NCI-H510A treated with DMSO at 0.1 percent for 48 hours (cell line): Measurements from ENCODE around the gene SELPLG.
"Not testable (repeated sequence)": the region's sequence is repeated elsewhere in the genome, so short reads cannot be mapped to it uniquely, and the experiment has no call there.

Experiments used
- DNase-seq: peaks from one replicate; lab custom pipeline; 2025; lab: John Stamatoyannopoulos, UW

Gene SELPLG

DNA sequence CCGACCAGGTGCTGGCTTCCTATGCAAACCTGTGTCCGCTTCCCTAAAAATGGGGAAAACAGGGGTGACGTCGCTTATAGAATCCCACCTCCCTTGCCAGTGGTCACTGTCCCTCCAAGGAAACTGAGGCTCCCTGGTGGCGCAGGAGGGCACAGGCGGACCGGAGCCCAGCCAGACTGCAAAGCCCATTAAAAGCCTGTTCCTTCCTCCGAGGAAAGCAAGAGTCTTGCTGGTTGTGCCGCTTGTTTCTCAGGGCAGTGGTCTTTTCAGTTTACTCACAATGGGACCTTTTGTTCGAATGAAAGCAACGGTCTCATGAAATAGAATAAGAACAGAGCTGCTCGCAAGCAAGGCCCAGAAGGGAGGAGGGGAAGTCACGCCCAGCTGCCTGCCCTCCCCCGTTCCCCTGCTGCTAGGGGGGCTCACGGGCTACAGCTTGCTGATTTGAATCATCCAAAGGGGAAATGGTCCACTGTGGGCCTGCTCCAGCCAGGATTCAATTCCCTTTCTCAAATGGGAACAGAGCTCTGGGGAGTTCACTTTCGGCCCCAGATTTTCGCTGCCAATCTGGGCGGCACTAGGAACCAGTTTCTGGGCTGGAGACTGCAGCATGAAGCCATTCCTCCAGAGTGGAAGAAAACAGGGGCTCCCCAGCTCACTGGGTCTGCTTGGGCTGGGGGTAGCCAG is 4.6 kb upstream of the SELPLG start:
- no peak for DNase-seq

DNA sequence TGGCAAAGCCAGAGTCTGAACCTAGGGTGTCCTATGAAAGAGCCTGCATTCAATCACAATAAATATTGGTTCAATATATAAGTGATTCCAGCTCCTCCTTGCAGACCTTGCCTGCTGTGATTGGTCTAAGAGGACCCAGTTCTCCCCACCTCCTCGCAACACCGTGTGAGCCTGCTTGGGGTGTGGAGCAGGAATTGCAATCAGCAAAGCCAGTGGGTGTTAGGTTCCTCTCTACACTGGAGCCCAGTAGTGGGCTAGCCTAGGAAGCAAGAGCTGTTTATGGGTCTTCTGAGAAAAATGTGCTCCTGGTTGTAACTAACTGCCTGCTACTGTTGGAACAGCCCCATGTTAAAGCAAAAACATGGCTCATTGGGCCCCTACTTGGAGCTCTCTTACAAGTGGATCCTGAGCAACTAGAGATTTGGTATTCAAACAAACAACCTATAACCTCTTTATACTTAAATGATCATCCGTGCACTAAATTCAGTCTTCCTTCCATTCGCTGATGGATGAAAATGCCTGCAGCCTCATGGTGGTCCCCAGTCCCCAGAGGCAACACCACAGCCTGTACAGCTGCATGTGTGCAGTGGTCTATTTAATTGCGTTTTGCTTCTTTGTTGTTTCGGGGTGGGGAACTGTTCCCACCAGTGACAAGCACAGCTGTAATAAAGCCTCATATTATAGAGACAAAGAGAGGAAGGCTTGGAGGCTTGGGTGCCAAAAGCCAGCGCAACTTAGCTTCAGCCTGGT is 3.7 kb upstream of the SELPLG start:
- no peak for DNase-seq

DNA sequence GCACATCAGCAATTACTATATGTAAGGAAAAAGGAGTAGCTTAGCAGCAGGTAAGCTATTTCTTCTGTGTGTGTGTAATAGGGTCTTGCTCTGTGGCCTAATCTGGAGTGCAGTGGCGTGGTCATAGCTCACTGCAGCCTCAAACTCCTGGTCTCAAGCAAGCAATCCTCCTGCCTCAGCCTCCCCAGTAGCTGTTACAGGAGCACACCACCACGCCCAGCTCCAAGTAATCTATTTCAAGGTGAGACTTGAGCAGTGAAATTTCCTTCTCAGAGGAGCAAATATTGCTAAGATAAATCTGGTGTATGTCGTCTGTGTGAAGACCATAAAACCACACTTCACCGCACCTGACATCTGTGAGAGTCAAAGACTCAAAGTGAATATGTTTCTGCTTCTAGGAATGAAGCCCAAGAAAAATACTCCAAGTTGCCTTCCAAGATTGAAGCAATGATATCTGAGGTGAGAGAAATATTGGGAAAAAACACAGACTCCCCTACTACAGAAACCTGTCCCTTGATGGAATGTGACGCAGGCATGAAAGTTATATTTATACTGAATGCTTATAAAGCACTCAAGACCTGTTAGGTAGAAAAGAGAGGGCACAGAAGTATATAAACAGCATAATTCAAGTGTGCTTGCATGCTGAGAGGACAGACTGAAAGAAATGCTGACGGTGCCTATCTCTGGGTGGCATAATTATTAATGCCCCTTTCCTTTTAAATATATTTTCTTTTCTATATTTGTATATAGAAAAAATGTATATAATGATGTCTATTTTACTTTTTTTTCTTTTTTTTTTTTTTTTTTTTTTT is 2.5 kb upstream of the SELPLG start:
- DNase-seq: peak; percentile 19

DNA sequence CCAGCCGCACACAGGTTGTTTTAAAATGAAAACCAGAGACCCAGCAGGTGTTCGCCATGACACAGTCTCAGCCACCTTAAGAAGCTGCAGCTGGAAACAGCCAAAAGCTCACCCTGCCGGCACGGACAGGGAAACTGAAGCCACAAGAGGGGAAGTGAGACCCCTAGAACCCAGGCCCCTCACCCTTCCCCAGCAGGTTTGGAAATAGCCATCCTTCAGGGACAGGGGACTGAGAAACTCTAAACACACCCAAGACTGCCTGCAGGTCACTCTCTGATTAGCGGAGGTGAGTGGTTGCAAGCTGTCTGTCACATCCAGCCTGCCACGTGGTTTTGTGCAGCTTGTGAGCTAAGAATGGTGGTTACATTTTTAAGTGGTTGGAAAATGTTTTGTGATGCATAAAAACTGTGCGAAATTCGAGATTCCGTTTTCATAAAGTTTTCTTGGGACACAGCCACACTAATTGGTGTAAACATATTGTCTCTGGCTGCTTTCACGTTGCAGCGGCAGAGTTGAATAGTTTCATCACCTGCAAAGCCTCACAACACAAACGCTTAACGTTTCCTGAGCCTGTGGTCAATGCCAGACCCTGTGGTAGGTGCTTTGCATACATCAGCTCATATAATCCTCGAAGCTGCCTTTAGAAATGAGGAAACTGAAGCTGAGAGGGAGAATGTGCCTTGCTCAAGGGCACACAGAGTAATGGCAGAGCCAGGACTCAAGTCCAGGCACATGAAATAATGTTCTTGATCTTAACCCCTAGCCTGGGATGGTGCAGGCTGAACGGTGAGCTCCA is 1.7 kb upstream of the SELPLG start:
- peak; percentile 30 for DNase-seq

DNA sequence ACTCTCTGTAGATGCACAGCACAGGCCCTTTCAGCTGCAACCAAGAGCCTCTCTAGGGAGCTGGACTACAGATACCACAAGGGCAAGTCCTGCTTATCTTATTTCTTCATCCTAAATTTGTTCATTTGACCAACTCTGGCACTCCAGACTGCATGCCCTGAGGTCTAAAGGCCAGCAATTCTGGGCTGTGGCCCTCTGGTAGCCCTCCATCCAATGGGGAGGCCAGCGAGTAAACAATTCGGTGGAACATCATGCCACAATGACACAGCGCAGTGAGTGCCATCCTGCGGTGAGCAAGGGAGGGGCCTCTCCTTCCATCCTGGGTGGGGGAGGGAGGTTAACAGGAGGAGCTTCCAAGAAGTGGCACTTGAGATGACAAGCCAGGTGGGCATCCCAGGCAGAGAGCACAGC is 652 bp upstream of the SELPLG start:
- peak; percentile 76 for DNase-seq

DNA sequence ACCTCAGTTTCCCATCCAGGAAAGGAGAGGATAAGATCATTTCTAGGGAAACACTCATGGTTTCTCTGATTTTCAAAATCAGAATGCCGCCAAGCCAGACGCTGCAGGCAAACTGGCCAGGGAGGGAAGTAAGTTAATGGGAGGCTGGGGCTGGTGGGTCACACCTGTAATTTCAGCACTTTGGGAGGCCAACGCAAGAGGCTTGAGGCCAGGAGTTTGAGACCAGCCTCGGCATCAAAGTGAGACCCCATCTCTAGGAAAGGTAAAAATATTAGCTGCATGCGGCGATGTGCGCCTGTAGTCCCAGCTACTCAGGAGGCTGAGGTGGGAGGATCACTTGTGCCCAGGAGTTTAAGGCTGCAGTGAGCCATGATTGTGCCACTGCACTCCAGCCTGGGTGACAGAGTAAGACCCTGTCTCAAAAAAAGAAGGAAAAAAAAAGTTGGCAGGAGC is 587 bp downstream of the SELPLG start:
- DNase-seq: no peak

DNA sequence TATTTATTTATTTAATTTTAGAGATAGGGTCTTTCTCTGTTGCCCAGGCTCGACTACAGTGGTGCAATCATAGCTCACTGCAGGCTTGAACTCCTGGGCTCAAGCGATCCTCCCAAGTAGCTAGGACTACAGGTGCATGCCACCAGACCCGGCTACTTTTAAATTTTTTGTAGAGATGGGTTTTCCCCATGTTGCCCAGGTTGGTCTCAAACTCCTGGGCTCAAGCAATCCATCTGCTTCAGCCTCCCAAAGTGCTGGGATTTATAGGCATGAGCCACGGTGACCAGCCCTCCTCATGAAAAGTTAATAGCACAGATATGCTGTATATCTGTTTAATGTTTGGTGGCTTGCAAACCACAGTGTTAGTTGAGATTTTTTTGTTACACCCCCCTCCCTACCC is 2.4 kb downstream of the SELPLG start:
- not testable (repeated sequence) for DNase-seq

DNA sequence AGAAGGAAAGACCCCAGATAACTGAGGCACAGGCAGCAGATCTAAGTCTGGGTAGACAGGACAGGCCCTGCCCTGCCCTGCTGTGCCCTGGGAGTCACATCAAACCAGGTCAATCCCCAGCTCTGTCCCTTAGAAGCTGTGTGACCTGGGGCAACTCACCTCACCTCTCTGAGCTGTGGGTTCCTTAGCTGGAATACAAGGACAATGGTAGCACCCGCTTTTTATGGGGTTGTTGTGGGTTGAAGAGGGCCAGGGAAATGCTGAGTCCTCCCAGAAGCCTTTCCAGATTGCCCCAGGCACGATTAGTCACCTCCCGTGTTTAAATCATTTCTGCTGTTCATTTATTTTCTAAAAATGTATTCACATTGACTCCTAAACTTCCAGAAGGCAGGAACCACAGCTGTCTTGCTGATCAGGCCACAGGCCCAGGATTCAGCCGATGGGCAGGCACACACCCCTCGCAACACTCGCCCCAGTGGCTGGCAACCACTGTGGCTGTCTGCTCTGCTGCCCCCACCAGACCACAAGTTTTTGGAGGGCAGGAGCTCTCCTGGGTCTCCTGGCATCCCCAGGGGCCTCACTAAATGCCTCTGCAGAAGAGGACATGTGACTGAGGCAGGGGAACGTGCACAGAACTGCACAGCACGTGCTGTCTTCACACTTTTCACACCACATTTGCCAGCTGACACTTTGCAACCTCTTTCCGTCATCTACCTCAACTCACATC is 3.0 kb downstream of the SELPLG start:
- no peak for DNase-seq

DNA sequence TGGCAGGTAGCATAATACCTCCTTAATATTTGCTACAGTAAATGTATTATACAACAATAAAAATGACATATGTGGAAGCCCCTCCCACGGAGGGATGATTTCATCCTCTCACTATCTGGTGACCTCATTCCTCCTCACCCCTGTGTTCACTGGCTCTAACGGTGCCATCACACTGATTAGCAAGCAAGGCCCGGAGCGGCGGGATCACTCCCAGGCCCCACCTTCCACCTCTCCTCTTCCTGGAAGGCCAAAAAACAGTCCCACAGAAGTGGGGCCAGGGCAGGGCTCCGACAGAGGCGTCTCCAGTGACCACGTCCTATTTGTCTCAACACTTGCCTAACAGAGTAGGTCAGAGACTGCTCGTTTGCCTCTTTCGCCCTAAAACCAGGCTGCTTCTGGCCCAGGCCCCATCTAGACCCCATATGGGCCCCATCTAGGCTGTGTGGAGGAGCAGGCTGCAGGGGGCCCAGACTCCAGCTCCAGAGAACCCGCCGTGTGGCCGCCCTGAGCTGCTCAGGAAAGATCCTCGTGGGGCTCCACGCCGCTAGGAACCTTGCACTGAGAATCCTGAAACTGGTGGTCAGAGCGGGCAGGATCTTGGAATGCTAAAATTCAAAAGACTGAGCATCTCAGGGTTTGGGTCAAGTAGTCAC is 3.7 kb downstream of the SELPLG start:
- DNase-seq: no peak

DNA sequence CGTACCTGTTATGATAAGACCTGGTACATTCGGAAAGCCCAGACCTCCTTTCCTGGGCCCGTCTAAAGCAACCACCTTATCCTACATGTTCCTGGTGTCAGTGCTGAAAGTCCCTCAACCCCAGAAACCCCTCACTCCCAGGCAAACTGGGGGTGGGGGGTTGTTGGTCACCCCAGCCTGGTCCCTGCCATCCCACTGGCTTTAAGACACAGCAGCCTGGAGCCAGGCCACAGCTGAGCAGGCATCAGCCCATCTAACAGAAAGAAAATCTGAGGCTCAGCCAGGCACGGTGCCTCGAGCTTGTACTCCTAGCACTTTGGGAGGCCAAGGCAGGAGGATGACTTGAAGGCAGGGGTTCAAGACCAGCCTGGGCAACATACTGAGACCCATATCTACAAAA is 4.5 kb downstream of the SELPLG start:
- no peak for DNase-seq

DNA sequence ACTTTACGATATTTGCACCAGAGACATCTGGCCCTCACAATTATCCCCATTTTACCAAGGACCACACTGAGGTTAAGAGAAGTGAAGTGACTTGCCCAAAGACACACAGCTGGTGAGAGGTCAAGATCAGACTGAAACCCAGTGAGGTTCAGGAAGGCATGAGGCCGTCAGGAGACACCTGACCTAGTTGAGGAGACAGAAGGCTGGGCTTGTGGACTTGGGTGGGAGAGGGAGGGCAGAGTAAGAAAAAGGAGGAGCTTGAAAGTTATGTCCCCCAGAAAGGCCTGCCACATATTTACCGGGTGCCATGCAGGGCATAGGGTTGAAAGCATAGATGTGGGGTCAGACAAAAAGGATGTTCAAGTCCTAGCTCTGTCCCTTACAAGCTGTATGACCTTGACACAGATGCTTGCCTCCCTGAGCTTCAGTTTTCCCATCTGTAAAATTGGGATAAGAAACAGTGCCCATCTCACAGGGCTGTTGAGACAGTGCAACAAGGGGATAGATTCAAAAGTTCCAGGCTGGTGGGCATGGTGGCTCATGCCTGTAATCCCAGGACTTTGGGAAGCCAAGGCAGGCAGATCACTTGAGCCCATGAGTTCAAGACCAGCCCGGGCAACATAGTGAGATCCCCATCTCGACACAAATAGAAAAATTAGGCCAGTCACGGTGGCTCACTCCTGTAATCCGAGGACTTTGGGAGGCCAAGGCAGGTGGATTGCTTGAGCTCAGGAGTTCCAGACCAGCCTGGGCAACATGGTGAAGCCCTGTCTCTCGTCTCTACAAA is 6.4 kb downstream of the SELPLG start:
- DNase-seq: no peak

DNA sequence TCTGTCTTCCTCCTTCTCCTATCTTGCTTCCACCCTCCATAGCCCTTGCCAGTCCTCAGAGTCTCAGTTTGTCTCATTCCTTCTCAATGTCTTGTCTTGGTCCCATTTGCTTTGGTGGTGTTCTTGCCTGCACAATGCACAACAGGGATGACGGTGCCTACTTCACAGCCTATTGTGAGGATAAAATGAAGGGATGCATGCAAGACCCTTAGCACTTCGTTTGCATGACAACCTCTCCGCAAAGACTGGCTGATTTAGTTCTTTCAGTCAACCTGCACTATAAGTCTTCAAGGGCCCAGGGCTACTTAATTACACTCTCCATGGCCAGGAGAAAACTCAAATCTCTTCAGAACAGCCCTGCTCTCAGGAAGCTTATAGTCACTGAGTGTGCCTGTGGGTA is 8.5 kb downstream of the SELPLG start:
- no peak for DNase-seq

DNA sequence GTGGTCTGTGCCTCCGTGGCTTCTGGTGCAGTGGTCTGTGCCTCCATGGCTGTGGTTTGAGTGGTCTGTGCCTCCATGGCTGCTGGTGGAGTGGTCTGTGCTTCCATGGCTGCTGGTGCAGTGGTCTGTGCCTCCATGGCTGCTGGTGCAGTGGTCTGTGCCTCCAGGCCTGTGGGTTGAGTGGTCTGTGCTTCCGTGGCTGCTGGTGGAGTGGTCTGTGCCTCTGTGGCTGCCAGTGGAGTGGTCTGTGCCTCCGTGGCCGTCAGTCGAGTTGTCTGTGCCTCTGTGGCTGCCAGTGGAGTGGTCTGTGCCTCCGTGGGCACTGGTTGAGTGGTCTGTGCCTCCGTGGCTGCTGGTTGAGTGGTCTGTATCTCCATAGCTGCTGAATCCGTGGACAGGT is 10.1 kb downstream of the SELPLG start:
- no peak for DNase-seq

DNA sequence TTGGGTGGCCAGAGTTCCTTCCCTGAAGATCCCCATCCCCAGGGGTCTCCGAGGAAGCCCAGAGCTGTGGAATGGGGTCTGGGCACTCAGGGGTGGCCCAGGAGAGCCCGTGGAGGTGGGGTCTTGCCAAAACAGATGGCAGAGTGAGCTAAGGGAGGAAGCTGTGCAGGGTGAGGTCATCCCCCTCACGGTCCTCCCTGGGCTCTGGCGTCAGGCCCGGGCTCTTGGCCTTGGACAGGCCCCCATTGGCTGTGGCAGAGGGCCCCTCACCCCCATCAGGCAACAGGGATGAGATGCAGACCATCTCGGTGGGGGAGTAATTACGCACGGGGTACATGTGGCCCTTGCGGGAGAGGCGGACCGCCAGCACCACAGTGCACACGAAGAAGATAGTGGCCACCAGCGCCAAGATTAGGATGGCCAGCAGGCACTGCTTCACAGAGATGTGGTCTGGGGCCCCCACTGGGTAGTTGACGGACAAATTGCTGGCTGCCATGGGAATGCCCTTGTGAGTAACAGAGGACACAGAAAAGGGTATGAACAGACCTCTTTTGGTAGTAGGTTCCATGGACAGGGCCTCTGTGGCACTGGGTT is 10.7 kb downstream of the SELPLG start:
- DNase-seq: no peak

DNA sequence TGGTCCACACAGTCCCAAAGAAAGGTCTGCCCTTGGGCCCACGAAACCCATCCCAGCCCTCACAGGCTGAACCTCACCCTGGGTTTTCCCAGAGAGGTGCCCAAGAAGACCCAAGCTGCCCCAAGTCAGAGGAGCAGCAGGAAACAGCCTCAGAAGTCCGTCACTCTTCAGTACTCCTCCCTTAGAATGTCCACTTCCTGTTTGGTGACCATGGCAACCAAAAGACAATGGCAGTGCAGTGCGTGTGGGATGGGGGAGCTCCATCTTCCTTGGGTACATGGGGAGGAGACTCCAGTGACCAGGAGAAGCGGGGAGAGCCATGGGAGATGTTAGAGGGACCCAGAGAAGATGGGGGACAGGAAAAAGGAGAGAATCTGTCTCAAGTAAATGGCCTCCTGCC is 11.3 kb downstream of the SELPLG start:
- peak; percentile 53 for DNase-seq

DNA sequence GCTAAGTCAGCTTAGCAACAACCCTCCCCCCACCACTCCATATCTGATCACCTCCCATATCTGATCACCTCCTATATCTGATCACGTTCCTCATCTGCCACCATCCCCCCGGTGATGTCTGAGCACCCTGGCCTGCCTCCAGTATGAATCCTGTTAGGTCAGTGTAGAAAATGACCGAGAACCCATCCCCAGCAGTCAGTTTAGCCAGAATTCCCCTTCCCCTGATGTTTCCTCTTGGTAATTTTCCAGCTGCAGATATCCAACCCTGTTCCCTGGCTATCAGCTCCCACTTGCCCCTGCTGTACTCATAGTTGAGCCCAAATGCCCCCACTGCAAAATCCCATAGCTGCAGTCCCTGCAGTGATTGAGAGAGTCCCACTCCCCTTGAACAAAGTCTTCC is 12.5 kb downstream of the SELPLG start:
- DNase-seq: no peak

DNA sequence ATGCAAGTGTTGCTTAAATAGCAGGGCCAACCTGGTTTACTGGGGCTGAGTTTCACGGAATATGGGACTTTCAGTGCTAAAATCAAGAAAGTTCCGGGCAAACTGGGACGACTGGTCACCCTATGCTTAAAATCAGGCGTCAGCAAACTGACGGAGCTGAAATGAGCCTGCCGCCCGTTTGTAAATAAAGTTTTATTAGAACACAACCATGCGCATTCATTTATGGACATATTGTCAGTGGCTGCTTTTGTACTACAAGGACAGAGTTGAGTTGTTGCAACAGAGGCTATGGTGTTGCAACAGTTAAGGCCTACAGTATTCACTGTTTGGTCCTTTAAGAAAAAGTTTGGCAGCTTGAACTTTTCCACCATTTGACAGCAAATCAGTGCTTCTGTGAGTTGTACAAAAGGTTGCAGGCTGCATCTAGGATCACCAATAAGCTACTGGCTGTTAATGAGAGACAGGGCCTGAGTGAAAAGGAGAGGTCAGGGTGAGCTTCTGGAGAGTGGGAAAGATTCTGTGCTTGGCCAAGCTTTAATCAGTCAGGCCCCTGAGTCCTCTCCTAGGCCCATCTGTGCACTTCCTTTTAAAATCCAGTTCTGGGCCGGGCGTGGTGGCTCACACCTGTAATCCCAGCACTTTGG is 13.3 kb downstream of the SELPLG start:
- no peak for DNase-seq

DNA sequence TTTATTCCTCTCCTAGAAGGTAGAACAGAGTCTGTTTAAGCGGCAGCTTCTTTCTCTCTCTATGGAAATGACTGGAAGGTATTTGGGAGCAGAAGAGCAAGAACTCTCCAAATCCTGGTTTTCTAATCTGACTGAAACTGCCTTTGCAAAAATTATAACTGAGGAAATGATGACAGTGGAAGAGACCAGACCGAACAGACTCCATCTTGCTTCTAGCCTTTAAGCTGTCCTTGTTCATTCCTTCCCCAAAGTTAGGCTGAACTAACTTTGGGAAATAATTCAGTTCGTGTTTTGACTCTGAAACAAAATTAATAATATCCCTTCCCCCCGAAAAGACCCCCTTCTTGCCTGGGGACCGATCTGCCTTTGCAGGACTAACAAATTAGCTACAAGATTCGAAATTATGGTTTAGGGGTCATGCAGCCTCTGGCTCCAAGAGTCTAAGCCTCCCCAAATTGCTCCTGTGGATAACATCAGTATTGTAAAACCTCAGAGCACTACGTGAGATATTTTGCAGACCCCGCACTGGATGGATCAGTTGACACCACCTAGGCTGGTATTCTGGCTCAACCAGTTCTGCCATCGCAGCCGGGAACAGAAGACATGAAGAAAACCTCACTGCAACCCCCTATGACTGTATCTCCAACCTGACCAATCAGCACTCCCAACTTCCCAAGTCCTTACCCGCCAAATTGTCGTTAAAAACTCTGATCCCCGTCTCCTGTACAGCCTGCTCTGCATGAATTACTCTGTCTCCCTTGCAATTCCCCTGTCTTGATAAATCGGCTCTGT is 14.1 kb downstream of the SELPLG start:
- DNase-seq: no peak
